GM23338 (cell line): ENCODE results near the gene FAT3. TPM values are rescaled to one million over a fixed set of nuclear protein-coding genes. Genes with fewer than 3 reads are reported as not detected.

ENCODE experiments used
- ATAC-seq: fragments of 200-7000 bp; cut with Tn5 transposase; 3 replicates; pipeline ENCODE4 v1.9.1; 2020
- DNase-seq: peaks from one replicate; pipeline ENCODE4 v3.0.0-alpha.2; 2015; ENCODE audit warnings: low spot score
- H2AFZ ChIP-seq: fragments of 200-600 bp; sonication (generic); 2 replicates; pipeline ENCODE4 v1.8.0; 2016; ENCODE audit warnings: antibody characterized with exemption, mild to moderate bottlenecking, moderate library complexity
- H3F3A ChIP-seq: fragments of 200-600 bp; sonication (generic); replicated peaks from 2 replicates; pipeline ENCODE4 v1.8.0; 2017; ENCODE audit warnings: antibody characterized with exemption, mixed run types, low read depth
- H3K27ac ChIP-seq: fragments of 200-600 bp; sonication (generic); 2 replicates; pipeline ENCODE4 v1.6.1; 2016; ENCODE audit warnings: low read depth
- H3K27me3 ChIP-seq: fragments of 200-600 bp; sonication (generic); 2 replicates; pipeline ENCODE4 v1.8.0; 2016; ENCODE audit warnings: mild to moderate bottlenecking, mixed run types, moderate library complexity; ENCODE audit not compliant: insufficient read depth
- H3K36me3 ChIP-seq: fragments of 200-600 bp; sonication (generic); 2 replicates; pipeline ENCODE4 v1.8.0; 2016; ENCODE audit warnings: mild to moderate bottlenecking; ENCODE audit not compliant: insufficient read depth
- H3K4me1 ChIP-seq: fragments of 200-600 bp; sonication (generic); 2 replicates; pipeline ENCODE4 v1.8.0; 2016; ENCODE audit warnings: mild to moderate bottlenecking, moderate library complexity; ENCODE audit not compliant: insufficient read depth
- H3K4me2 ChIP-seq: fragments of 200-600 bp; sonication (generic); 2 replicates; pipeline ENCODE4 v1.7.1; 2017; ENCODE audit warnings: mixed run types
- H3K4me3 ChIP-seq: fragments of 200-600 bp; sonication (generic); 2 replicates; pipeline ENCODE4 v1.6.1; 2016; ENCODE audit warnings: mixed run types
- H3K79me2 ChIP-seq: fragments of 200-600 bp; sonication (generic); replicated peaks from 2 replicates; pipeline ENCODE4 v1.8.0; 2017; ENCODE audit warnings: mild to moderate bottlenecking; ENCODE audit not compliant: insufficient read depth
- H3K9me2 ChIP-seq: fragments of 200-600 bp; sonication (generic); 2 replicates; pipeline ENCODE4 v1.8.0; 2017; ENCODE audit not compliant: insufficient read depth
- H4K20me1 ChIP-seq: fragments of 200-600 bp; sonication (generic); replicated peaks from 2 replicates; pipeline ENCODE4 v1.8.0; 2017; ENCODE audit warnings: mild to moderate bottlenecking; ENCODE audit not compliant: insufficient read depth
- H3K27ac Mint-ChIP-seq: 2 replicates; pipeline ENCODE4 v1.8.0; 2020; ENCODE audit warnings: inconsistent platforms, mild to moderate bottlenecking, moderate library complexity, mixed read lengths
- H3K27me3 Mint-ChIP-seq: 3 replicates; pipeline ENCODE4 v1.8.0; 2022; ENCODE audit warnings: low read depth, mild to moderate bottlenecking, moderate library complexity, mixed read lengths, inconsistent platforms; ENCODE audit not compliant: insufficient read depth, poor library complexity
- H3K36me3 Mint-ChIP-seq: 3 replicates; pipeline ENCODE4 v1.8.0; 2021; ENCODE audit warnings: low read depth, mild to moderate bottlenecking, inconsistent platforms, moderate library complexity, mixed read lengths
- H3K4me1 Mint-ChIP-seq: 3 replicates; pipeline ENCODE4 v1.8.0; 2020; ENCODE audit warnings: mild to moderate bottlenecking, inconsistent platforms, mixed read lengths
- H3K4me3 Mint-ChIP-seq: 3 replicates; pipeline ENCODE4 v1.8.0; 2021; ENCODE audit warnings: moderate library complexity, mild to moderate bottlenecking, inconsistent platforms, mixed read lengths
- H3K9me3 Mint-ChIP-seq: 3 replicates; pipeline ENCODE4 v1.8.0; 2020; ENCODE audit warnings: moderate library complexity, mild to moderate bottlenecking, inconsistent platforms, mixed read lengths
- CREB1 ChIP-seq: fragments of 250-450 bp; sonication (Bioruptor Pico); IDR thresholded peaks from 2 replicates; pipeline ENCODE4 v1.5.0; 2020; ENCODE audit warnings: low read depth, mild to moderate bottlenecking, moderate library complexity
- ETS1 ChIP-seq: IDR thresholded peaks from 2 replicates; pipeline ENCODE4 v1.6.1; 2016; ENCODE audit warnings: antibody characterized with exemption
- EZH2 ChIP-seq: fragments of 200-600 bp; sonication (generic); IDR thresholded peaks from one replicate; pipeline ENCODE4 v1.8.0; 2017; ENCODE audit warnings: antibody characterized with exemption, mild to moderate bottlenecking, low read depth; ENCODE audit not compliant: unreplicated experiment
- EZH2phosphoT487 ChIP-seq: fragments of 200-600 bp; sonication (generic); IDR thresholded peaks from one replicate; pipeline ENCODE4 v1.8.1; 2018; ENCODE audit warnings: antibody characterized with exemption; ENCODE audit not compliant: unreplicated experiment
- JUNB ChIP-seq: IDR thresholded peaks from one replicate; pipeline ENCODE4 v1.6.1; 2016; ENCODE audit warnings: antibody characterized with exemption; ENCODE audit not compliant: unreplicated experiment
- NANOG ChIP-seq: IDR thresholded peaks from 2 replicates; pipeline ENCODE4 v1.6.1; 2016; ENCODE audit warnings: antibody characterized with exemption, borderline replicate concordance
- POLR2AphosphoS5 ChIP-seq: IDR thresholded peaks from 2 replicates; pipeline ENCODE4 v1.6.1; 2016; ENCODE audit warnings: antibody characterized with exemption, low read depth
- REST ChIP-seq: IDR thresholded peaks from one replicate; pipeline ENCODE4 v1.6.1; 2018; ENCODE audit warnings: antibody characterized with exemption; ENCODE audit not compliant: unreplicated experiment
- STAT1 ChIP-seq: IDR thresholded peaks from one replicate; pipeline ENCODE4 v1.6.1; 2016; ENCODE audit warnings: antibody characterized with exemption; ENCODE audit not compliant: unreplicated experiment
- ZNF114 ChIP-seq: fragments of 250-450 bp; sonication (Bioruptor Pico); IDR thresholded peaks from 2 replicates; pipeline ENCODE4 v1.5.0; 2020; ENCODE audit warnings: mild to moderate bottlenecking, moderate library complexity
- ZNF462 ChIP-seq: fragments of 250-450 bp; sonication (Bioruptor Pico); IDR thresholded peaks from 2 replicates; pipeline ENCODE4 v1.5.0; 2020; ENCODE audit warnings: mild to moderate bottlenecking, moderate library complexity
- polyA plus RNA-seq: library from polyadenylated mRNA; unstranded; fragments of >200 nt; fragmentation: Nextera tagmentation; extraction: Ambion mirVana; gene quantifications from 2 replicates; pipeline ENCODE4 v1.2.1, GENCODE V29; 2016
- total RNA-seq: library from RNA; depleted of rRNA; stranded (reverse); fragments of >200 nt; shearing (Covaris generic); gene quantifications from 2 replicates; pipeline ENCODE4 v1.2.3, GENCODE V29; 2014

The FAT3 gene
- total and polyA plus RNA-seq, 2 experiments from 2014 or later = 9.0 to 78.0 TPM

DNA sequence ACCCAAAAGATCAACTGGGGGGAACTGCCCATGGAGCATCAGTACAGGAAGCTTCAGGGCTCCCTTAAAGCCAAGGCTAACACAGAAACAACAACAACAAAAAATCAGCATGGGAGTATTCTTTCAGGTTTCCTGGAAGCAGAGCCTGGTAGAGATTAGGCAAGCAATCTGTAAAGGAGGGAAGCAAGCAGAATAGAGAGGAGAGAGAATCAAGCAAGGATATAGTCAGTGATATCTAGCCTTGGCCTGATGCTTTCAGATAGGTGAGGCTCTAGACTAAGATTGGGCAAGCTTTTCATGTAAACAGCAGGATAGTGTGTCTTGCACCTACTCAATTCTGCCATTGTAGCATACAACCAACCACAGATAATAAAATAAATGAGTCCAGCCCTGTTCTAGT is 44.4 kb upstream of the FAT3 start:
- Histone ChIP-seq H3K4me1 (peaks cover 15% of the 10 kb centered on the region), H2AFZ (peak overlapping the region; percentile 94), H4K20me1 (no peaks in the 10 kb centered on the region), H3K27ac (no peak overlapping the region), H3K36me3 (no peaks in the 10 kb centered on the region), H3K79me2 (no peaks in the 10 kb centered on the region), H3F3A (no peaks in the 10 kb centered on the region), H3K27me3 (no peaks in the 10 kb centered on the region), H3K4me2 (no peak overlapping the region), H3K4me3 (no peak overlapping the region), H3K9me2 (peaks cover 3% of the 10 kb centered on the region; the same call in 1 of the 2 replicates)
- Mint-ChIP-seq H3K27ac (peak overlapping the region; percentile 13; the same call in 1 of the 2 replicates), H3K27me3 (no peaks in the 10 kb centered on the region), H3K4me3 (no peak overlapping the region), H3K36me3 (no peaks in the 10 kb centered on the region), H3K4me1 (peaks cover 17% of the 10 kb centered on the region), H3K9me3 (no peaks in the 10 kb centered on the region)
- DNase-seq = no peak
- ATAC-seq = peak; percentile 50
- no peak for TF ChIP-seq EZH2phosphoT487
- TF ChIP-seq STAT1 = no peak
- no peak for TF ChIP-seq NANOG
- no peak for TF ChIP-seq ZNF462 (CRISPR knock-in tag)
- TF ChIP-seq REST = no peak
- TF ChIP-seq ETS1 = no peak
- TF ChIP-seq CREB1 (CRISPR knock-in tag) = no peak
- no peak for TF ChIP-seq JUNB
- no peak for TF ChIP-seq ZNF114 (CRISPR knock-in tag)
- TF ChIP-seq POLR2AphosphoS5 = no peak
- no peak for TF ChIP-seq EZH2
